NCI-H82 (cell line): Measurements from ENCODE around the gene KPNA3.

ENCODE experiments used
- DNase-seq: peaks from one replicate; lab custom pipeline; 2025; lab: John Stamatoyannopoulos, UW

KPNA3 gene

GRCh38 chr13:49678191-49678914, 114.1 kb downstream of the KPNA3 start:
- DNase-seq = no peak

GRCh38 chr13:49676581-49677298, 115.7 kb downstream of the KPNA3 start:
- DNase-seq = no peak

GRCh38 chr13:49670828-49671227, 121.7 kb downstream of the KPNA3 start:
- peak; percentile 51 for DNase-seq

GRCh38 chr13:49669735-49670309, 122.7 kb downstream of the KPNA3 start:
- peak; percentile 89 for DNase-seq

GRCh38 chr13:49667773-49668172, 124.7 kb downstream of the KPNA3 start:
- DNase-seq = no peak

GRCh38 chr13:49664606-49665005, 127.9 kb downstream of the KPNA3 start:
- peak; percentile 99 for DNase-seq

- DNase-seq = peak; percentile 94
Observed at GRCh38 chr13:49657241-49657641, 135.2 kb downstream of the KPNA3 start.

- peak; percentile 95 for DNase-seq
Observed at GRCh38 chr13:49655906-49656305, 136.6 kb downstream of the KPNA3 start.

- DNase-seq = no peak
Observed at GRCh38 chr13:49654011-49654410, 138.5 kb downstream of the KPNA3 start.

GRCh38 chr13:49653478-49653877, 139.0 kb downstream of the KPNA3 start:
- no peak for DNase-seq

- peak; percentile 99 for DNase-seq
Observed at GRCh38 chr13:49652355-49653305, 139.9 kb downstream of the KPNA3 start.

GRCh38 chr13:49651570-49652354, 140.7 kb downstream of the KPNA3 start:
- peak; percentile 82 for DNase-seq

- peak; percentile 21 for DNase-seq
Observed at GRCh38 chr13:49649963-49650312, 142.5 kb downstream of the KPNA3 start.
